ENCODE data around the gene TMEM190.
"Not testable (repeated sequence)": the region's sequence is repeated elsewhere in the genome, so short reads cannot be mapped to it uniquely, and the experiment has no call there.

The TMEM190 gene

GRCh38 chr19:55376241-55376933 is at the start of gene TMEM190:
Gene TMEM190 (plus strand): TSS chr19:55376826. CDS start chr19:55376854, 28 bp downstream.
- in situ Hi-C loops (cut with HindIII; ENCODE audit: low sequenced_read_pairs), result no loop called here

GRCh38 chr19:55328774-55329318 is 47.8 kb upstream of the TMEM190 start:
- in situ Hi-C loops (cut with HindIII; ENCODE audit: low sequenced_read_pairs), result not testable (repeated sequence)

GRCh38 chr19:55329791-55330190 is 46.8 kb upstream of the TMEM190 start:
- in situ Hi-C loops (cut with HindIII; ENCODE audit: low sequenced_read_pairs), result not testable (repeated sequence)

- in situ Hi-C loops (cut with HindIII; ENCODE audit: low sequenced_read_pairs), result no loop called here
These were observed 42.8 kb upstream of the TMEM190 start for GRCh38 chr19:55333870-55334269.

GRCh38 chr19:55336101-55336500 is 40.5 kb upstream of the TMEM190 start:
- in situ Hi-C loops (cut with HindIII; ENCODE audit: low sequenced_read_pairs), result no loop called here

GRCh38 chr19:55339105-55339888 is 37.3 kb upstream of the TMEM190 start, which contains the start of gene KMT5C:
Gene KMT5C (plus strand): TSS chr19:55339876. CDS start chr19:55341937, 2,061 bp downstream.
- in situ Hi-C loops (cut with HindIII; ENCODE audit: low sequenced_read_pairs), result no loop called here

GRCh38 chr19:55339889-55340783 is 36.5 kb upstream of the TMEM190 start:
- in situ Hi-C loops (cut with HindIII; ENCODE audit: low sequenced_read_pairs), result no loop called here

- in situ Hi-C loops (cut with HindIII; ENCODE audit: low sequenced_read_pairs), result no loop called here
These were observed 35.9 kb upstream of the TMEM190 start for GRCh38 chr19:55340784-55341147.

- in situ Hi-C loops (cut with HindIII; ENCODE audit: low sequenced_read_pairs), result no loop called here
These were observed 35.4 kb upstream of the TMEM190 start for GRCh38 chr19:55341171-55341588.

GRCh38 chr19:55341595-55342531 is 34.8 kb upstream of the TMEM190 start:
- in situ Hi-C loops (cut with HindIII; ENCODE audit: low sequenced_read_pairs), result no loop called here

GRCh38 chr19:55344444-55344843 is 32.2 kb upstream of the TMEM190 start:
- in situ Hi-C loops (cut with HindIII; ENCODE audit: low sequenced_read_pairs), result no loop called here

- in situ Hi-C loops (cut with HindIII; ENCODE audit: low sequenced_read_pairs), result no loop called here
These were observed 31.4 kb upstream of the TMEM190 start for GRCh38 chr19:55345101-55345817.

- in situ Hi-C loops (cut with HindIII; ENCODE audit: low sequenced_read_pairs), result no loop called here
These were observed 30.6 kb upstream of the TMEM190 start for GRCh38 chr19:55345818-55346724.

GRCh38 chr19:55346725-55347441 is 29.7 kb upstream of the TMEM190 start:
- in situ Hi-C loops (cut with HindIII; ENCODE audit: low sequenced_read_pairs), result no loop called here

GRCh38 chr19:55347442-55348009 is 29.1 kb upstream of the TMEM190 start:
- in situ Hi-C loops (cut with HindIII; ENCODE audit: low sequenced_read_pairs), result no loop called here

GRCh38 chr19:55348317-55349034 is 28.1 kb upstream of the TMEM190 start:
- in situ Hi-C loops (cut with HindIII; ENCODE audit: low sequenced_read_pairs), result no loop called here

Data from DLD1 (cell line).